ENCODE measurements around the gene POLL. TPM values are rescaled to one million over a fixed set of nuclear protein-coding genes. Genes with fewer than 3 reads are reported as not detected.

The POLL gene
- total RNA-seq, 1 experiment from 2014 or later, result 27.2 TPM

DNA sequence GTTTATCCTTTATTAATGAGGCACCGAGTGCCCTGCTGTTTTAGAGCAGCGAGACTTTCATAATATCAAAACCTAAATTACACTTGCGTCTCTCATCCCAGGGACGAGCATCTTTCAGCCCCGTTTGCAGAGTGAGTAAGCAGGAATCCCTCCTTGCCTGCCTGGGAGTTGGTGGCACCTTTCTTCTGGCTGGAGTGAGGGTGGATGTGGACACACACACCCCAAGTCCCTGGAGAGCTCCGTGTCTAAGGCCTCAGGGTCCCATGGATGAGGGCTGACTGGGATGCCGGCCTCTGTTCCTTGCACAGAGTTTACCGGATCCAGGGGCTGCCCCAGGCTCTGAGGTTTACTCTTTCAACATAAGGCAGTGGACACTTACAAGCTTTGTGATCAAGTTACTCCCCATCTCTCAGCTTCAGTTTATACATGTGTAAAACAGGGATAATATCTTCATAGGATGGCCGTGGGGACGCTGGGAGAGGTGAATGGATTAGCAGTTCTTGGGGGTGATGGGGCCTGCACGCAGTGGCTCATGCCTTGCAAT is 24.5 kb downstream of the POLL start:
- H3K4me3 ChIP-seq (ENCODE audit: low read depth, low read length, poor library complexity, severe bottlenecking), result no peak overlapping the region
- no peaks in the 10 kb centered on the region for H3K36me3 ChIP-seq (ENCODE audit: insufficient read depth, low read length, poor library complexity, severe bottlenecking)
- intact Hi-C loops (cut with micrococcal nuclease; ENCODE audit: unreplicated experiment), result no loop called here
- H3K9me3 ChIP-seq (ENCODE audit: low read depth, low read length, poor library complexity, severe bottlenecking), result no peaks in the 10 kb centered on the region
- H3K27me3 ChIP-seq (replicated peaks; ENCODE audit: insufficient read depth, low read depth, low read length, poor library complexity), result peaks cover 6% of the 10 kb centered on the region
- no peaks in the 10 kb centered on the region for H3K4me1 ChIP-seq (ENCODE audit: insufficient read depth, low read length, poor library complexity, severe bottlenecking)
- H3K27ac ChIP-seq (ENCODE audit: low read depth, low read length, poor library complexity, severe bottlenecking), result no peak overlapping the region
- BruUV-seq (replicated peaks), result no TSS peak
- ChIA-PET CTCF (no interaction called here), POLR2A (ENCODE audit: low non-redundant PET) (no interaction called here)
- no peak for DNase-seq (ENCODE audit: low spot score)
- TF ChIP-seq EZH2 (IDR thresholded peaks at IDR 0.05; ENCODE audit: borderline replicate concordance, low read depth, low read length, poor library complexity, severe bottlenecking), result no peak
- TF ChIP-seq, protein P1, sequence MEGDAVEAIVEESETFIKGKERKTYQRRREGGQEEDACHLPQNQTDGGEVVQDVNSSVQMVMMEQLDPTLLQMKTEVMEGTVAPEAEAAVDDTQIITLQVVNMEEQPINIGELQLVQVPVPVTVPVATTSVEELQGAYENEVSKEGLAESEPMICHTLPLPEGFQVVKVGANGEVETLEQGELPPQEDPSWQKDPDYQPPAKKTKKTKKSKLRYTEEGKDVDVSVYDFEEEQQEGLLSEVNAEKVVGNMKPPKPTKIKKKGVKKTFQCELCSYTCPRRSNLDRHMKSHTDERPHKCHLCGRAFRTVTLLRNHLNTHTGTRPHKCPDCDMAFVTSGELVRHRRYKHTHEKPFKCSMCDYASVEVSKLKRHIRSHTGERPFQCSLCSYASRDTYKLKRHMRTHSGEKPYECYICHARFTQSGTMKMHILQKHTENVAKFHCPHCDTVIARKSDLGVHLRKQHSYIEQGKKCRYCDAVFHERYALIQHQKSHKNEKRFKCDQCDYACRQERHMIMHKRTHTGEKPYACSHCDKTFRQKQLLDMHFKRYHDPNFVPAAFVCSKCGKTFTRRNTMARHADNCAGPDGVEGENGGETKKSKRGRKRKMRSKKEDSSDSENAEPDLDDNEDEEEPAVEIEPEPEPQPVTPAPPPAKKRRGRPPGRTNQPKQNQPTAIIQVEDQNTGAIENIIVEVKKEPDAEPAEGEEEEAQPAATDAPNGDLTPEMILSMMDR (conservative IDR thresholded peaks at IDR 0.05; ENCODE audit: low read depth, low read length), result no peak

DNA sequence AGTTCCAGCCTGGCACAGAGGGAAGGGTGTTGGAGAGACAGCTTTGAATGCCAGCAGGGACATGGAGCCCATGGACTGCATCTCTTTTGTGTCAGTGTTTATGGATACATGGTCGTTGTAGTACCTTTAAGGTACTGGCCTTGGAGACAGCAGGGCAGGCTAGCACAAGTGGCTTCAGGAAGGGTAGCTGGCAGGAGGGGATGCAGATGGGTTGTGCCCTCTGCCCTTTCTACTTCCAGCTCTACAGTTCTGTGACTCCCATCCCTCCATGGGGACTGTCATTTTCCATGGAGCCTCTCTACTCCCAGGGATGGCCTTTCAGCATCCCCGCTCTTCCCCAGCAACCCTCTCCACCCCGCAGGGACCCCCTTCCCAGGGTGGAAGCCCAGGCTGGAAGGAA is 25.1 kb downstream of the POLL start:
- H3K9me3 ChIP-seq (ENCODE audit: low read depth, low read length, poor library complexity, severe bottlenecking), result no peaks in the 10 kb centered on the region
- no peaks in the 10 kb centered on the region for H3K4me1 ChIP-seq (ENCODE audit: insufficient read depth, low read length, poor library complexity, severe bottlenecking)
- H3K36me3 ChIP-seq (ENCODE audit: insufficient read depth, low read length, poor library complexity, severe bottlenecking), result no peaks in the 10 kb centered on the region
- TF ChIP-seq, protein P1 (conservative IDR thresholded peaks at IDR 0.05; ENCODE audit: low read depth, low read length), result no peak
- TF ChIP-seq EZH2 (IDR thresholded peaks at IDR 0.05; ENCODE audit: borderline replicate concordance, low read depth, low read length, poor library complexity, severe bottlenecking), result no peak
- H3K27me3 ChIP-seq (replicated peaks; ENCODE audit: insufficient read depth, low read depth, low read length, poor library complexity), result peaks cover 6% of the 10 kb centered on the region
- H3K27ac ChIP-seq (ENCODE audit: low read depth, low read length, poor library complexity, severe bottlenecking), result no peak overlapping the region
- no peak overlapping the region for H3K4me3 ChIP-seq (ENCODE audit: low read depth, low read length, poor library complexity, severe bottlenecking)
- POLR2A ChIA-PET (ENCODE audit: low non-redundant PET), result no interaction called here
- BruUV-seq (replicated peaks), result no TSS peak
- CTCF ChIA-PET, result no interaction called here
- DNase-seq (ENCODE audit: low spot score), result no peak
- intact Hi-C loops (cut with micrococcal nuclease; ENCODE audit: unreplicated experiment), result no loop called here

DNA sequence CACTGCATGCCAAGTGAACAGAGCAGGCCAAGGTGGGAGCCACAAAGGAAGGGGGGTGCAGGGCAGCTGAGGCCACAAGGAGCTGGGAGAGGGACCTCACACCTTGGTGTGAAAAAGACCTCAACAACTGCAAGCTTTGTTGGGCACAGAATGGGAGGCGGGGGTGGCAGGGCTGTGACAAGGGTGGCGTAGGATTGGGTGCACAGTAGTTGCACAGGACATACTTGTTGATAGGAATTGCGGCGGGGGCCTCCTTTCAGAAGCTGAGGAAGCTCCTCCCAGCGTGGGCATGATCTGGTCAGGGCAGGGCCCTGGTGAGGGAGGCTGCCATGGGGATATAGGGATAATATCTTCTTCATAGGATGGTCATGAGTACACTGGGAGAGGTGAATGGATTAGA is 25.8 kb downstream of the POLL start:
- H3K27me3 ChIP-seq (replicated peaks; ENCODE audit: insufficient read depth, low read depth, low read length, poor library complexity), result peaks cover 6% of the 10 kb centered on the region
- CTCF ChIA-PET, result interaction anchor here (1.3 kb wide), 1 partner anchor 7 kb away, joined by 4 read pairs; no protein-coding TSS in a partner anchor
- TF ChIP-seq, protein P1 (conservative IDR thresholded peaks at IDR 0.05; ENCODE audit: low read depth, low read length), result no peak
- no peak for TF ChIP-seq EZH2 (IDR thresholded peaks at IDR 0.05; ENCODE audit: borderline replicate concordance, low read depth, low read length, poor library complexity, severe bottlenecking)
- intact Hi-C loops (cut with micrococcal nuclease; ENCODE audit: unreplicated experiment), result no loop called here
- H3K4me1 ChIP-seq (ENCODE audit: insufficient read depth, low read length, poor library complexity, severe bottlenecking), result no peaks in the 10 kb centered on the region
- no peaks in the 10 kb centered on the region for H3K9me3 ChIP-seq (ENCODE audit: low read depth, low read length, poor library complexity, severe bottlenecking)
- no peak for DNase-seq (ENCODE audit: low spot score)
- BruUV-seq (replicated peaks), result no TSS peak
- no peaks in the 10 kb centered on the region for H3K36me3 ChIP-seq (ENCODE audit: insufficient read depth, low read length, poor library complexity, severe bottlenecking)
- POLR2A ChIA-PET (ENCODE audit: low non-redundant PET), result no interaction called here
- no peak overlapping the region for H3K4me3 ChIP-seq (ENCODE audit: low read depth, low read length, poor library complexity, severe bottlenecking)
- no peak overlapping the region for H3K27ac ChIP-seq (ENCODE audit: low read depth, low read length, poor library complexity, severe bottlenecking)
